Stimulated activated naive CD4-positive, alpha-beta T cell (primary cell): ENCODE data around the gene SHROOM3.

ENCODE experiments used
- DNase-seq, 6 experiments: peaks; one replicate each; lab custom pipeline; 2025; lab: John Stamatoyannopoulos, UW

SHROOM3 gene

DNA sequence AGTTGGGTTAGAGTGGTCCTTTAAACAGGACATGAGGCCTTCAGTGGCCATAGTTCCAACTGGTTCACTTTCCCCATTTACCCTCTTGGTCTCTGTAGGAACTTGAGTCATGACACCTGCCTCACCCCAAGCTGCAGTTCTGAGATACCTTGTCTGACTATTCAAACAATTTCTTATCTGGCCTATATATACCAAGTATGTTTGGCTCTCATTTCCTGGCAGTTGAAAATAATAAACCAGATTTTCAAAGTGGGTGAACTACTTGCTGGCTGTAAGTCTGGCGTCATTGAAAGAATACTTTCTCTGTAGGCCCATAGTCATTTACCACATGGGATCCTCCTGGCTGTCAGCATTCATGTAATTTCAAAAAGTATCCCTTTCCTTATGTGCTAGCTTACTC lies 228.8 kb downstream of the SHROOM3 start:
- no peak for DNase-seq

DNA sequence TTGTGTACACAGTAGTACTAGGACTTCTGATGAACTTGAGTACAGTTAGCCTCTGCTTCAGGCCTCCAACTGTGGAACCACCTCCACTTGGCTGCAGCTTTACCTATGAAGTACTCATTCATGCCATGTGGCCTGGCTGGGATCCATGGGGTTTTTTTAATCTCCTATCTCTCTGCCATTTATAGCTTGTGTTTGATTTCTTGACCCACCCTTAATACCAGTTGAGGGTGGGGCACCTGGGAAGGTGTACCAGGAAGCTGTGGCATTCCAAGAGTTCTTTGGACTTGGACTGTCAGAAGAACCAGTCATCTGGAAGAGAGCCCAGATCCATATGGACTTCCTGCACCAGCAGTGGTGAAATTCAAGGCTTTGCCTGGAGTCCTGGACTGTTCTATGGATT lies 230.1 kb downstream of the SHROOM3 start:
- DNase-seq = no peak

DNA sequence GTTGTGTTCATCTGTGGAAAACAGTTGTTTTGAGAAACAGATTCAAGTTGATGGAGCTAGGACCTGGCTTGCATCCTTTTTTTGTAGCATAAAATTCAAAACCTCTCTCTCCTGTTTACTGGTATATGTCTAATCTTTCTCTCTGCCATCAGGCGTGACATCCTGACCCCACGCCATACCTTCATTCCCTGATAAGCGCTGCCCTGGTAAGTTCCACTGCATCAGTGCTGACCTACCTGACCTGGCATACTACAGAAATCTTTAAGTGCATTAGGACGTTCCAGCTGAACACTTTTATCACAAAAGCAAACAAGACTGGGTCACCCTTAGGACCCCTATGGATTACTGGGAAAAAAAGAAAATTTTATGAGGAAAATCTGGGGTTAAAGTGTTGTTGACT lies 230.7 kb downstream of the SHROOM3 start:
- no peak for DNase-seq

DNA sequence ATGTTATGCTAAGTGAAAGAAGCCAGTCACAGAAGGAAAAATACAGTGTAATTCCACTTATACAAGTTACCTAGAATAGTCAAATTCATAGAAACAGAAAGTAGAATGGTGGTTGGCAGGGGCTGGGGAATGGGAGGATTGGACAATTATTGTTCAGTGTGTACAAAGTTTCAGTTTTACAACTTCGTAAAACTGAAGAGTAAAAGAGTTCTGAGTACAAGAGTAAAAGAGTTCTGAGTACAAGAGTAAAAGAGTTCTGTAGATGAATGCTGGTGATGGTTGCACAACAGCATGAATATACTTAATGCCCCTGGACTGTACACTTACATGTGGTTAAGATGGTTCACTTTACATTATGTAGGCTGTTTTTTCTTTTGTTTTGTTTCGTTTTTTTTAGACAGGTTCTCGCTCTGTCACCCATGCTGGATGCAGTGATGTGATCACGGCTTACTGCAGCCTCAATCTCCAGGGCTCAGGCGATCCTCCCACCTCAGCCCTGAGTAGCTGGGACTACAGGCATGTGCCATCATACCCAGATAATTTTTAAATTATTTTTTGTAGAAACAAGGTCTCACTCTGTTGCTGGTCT lies 232.0 kb downstream of the SHROOM3 start:
- DNase-seq = no peak

DNA sequence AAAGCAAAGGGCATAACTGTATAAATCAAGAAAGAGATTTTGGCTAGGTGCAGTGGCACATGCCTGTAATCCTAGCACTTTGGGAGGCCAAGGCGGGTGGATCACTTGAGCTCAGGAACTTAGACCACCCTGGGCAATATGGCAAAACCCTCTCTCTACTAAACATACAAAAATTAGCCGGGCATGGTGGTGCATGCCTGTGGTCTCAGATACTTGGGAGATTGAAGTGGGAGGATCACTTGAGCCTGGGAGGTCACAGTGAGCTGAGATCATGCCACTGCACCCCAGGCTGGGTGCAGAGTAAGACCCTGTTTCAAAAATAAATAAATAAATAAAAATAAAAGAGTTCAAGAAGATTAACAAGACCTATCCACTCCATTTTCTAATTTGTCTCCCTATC lies 235.6 kb downstream of the SHROOM3 start:
- DNase-seq = no peak

DNA sequence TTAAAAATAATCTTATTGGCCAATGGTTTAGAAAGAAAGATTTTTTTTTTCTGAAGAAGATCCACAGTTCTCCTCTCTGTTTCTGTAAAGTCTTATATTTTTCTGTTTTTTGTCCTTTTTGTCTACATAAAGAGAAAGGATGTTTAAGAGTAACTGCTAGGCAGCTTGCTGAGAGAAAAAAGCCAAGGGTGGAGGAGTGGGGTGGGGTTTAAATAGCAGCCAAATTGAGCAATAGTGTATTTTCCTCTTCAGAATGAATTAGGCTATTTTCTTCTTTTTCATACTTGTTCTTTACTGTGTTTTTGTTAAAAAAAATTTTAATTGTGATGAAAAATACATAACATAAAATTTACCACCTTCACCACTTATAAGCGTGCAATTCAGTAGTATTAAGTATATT lies 238.3 kb downstream of the SHROOM3 start:
- no peak for DNase-seq

DNA sequence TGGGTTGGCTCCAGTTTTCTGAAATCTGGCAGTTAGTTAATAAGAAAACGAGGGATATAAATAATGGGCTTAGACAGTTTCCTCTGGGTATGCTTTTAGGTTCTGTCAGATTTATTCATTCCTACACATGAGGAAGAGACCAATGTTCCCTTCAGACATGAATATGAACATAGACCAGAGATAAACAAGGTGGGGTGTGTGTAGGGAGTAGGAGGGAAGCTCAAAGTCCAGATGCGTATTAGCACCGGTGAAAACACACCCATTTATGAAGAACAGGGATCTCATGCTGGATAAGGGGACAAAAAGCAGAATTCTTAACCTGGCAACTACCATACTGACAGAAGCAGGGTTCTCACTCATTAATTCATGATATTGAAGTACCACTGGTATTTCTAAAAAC lies 240.0 kb downstream of the SHROOM3 start:
- no peak for DNase-seq

DNA sequence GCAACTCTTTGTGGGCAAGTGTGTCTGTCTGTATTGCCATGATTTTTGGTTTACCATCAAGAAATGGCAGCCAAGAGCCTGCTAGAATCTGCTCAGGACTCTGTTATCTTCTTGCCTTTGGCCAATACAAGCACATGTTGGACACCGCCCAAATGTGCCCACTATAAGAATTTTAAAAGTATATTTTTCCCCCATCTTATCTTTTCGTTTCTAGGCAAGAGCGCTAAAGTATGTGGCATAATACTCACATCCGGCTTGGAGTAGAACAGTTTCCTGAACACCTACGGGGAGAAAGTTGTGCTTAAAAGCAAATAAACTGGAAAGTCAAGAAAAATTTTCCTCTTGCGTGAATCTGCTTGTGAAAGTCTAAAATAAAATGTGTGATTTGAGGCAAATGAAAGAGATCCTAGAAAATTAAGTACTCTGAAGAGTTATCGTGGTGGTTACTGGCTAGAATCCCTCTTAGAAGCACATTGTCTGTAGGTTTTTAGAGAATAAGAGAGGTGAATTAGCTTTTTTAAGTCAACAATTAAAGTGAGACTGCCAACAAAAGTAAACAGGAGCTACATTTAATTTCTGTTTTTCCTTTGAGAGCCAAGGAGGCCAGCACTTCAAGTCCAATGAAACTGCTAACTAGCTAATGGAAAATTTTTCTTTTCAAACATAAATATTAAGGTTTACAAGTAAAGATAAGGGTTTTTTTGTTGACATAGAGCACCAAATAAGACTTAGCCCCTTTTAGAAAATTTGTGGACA lies 242.7 kb downstream of the SHROOM3 start:
- DNase-seq = no peak

DNA sequence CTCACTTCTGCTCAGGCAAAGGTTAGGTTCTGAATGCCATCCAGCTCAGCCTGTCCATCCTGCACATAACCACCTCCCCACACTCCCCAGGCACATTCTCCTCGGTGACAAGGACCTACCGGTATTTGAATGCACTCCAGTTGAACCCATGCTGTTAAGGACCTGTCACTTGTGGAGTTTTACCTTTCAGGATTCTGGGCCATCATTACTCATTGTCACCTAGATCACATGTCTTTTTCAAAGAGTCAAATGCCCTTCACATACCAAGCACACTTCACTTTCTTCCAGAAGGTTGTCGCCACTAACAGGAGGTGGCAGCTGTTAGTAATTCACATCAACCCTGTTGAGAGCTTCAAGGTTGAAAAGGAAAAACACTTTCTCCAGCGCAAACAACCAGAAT lies 244.7 kb downstream of the SHROOM3 start:
- DNase-seq = no peak

DNA sequence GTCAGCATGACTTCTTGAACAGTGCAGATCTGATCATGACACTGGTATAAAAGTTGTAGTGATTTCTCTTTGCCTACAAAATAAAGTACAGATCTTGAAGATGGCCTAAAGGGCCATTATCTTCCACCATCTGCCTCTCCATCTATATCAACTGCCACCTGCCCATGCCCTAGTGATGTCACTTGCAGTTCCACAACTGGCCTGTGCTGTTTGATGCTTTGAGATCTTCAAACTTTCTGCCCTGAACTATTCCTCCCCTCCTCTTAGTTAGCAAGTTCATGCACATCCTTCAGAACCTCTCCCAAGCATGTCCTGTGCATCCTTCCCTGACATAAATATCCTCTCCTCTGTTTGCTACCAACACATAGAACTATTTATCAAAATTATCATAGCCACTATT lies 245.9 kb downstream of the SHROOM3 start:
- no peak for DNase-seq

DNA sequence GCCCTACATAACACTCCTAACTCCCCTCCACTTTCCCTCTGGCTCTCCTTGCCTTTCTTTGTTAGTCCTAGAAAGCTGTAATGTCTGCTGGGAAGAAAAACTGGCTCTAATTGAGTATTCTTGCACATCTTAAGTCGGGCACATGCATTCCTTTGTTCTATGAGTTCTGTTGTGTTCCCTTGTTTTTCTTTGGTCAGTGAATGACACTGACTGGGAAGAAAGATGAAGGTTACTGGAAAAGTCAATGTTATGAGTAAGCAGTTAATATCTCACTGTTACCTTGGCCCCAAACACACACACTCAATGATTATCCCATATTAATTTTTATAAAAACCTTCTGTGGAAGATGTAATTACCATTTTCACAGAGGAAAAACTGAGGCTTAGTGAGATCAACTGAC lies 247.0 kb downstream of the SHROOM3 start:
- DNase-seq = no peak

DNA sequence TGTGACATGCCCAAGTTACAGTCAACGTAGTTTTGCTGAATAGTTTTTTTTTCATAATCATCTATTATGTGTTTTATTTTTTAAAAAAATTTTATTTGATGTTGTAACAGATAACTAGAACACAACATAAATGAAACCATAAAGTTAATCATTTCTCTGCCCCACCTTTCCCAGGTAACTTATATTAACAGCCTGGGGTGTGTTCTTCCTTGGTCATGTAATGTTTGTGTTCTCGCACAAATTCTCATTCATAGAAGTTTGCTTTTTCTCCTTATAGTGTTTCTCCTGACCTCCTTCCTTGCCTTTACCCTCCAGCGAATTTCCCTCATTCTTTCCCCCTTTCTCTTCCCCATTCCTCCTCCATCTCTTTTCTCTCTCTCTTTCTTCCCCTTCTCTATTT lies 248.1 kb downstream of the SHROOM3 start:
- no peak for DNase-seq

DNA sequence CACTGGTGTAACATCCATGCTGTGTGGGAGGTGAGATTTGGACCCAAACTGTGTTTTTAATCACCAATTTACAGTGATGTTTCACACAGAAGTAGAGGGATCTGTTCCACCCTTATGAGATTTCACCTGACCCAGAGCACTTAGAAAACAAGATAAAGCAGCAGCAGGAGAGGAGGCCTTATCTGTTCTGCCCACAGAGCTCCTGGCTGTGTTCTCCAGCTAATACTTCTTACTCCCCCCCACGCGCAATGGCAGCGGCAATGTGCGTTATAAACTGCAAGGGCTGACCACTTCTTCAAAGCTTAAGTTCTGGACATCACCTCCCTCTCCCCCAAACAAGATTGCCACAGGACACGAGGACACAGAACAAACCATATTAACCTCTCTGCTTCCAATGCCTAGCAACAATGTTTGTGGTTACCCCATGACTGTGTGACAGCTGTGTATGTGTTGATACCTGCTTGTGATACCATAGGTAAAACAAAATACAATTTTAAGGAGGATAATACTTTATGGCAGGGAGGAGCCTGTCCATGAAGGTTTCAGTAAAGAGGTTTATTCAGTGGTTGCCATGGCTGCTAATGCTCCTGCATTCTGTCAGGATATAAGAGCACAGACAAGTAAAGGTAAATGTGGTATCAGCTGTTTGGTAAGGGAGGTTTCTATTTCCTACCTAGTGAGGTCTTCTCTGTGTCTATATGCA lies 252.9 kb downstream of the SHROOM3 start:
- no peak for DNase-seq

DNA sequence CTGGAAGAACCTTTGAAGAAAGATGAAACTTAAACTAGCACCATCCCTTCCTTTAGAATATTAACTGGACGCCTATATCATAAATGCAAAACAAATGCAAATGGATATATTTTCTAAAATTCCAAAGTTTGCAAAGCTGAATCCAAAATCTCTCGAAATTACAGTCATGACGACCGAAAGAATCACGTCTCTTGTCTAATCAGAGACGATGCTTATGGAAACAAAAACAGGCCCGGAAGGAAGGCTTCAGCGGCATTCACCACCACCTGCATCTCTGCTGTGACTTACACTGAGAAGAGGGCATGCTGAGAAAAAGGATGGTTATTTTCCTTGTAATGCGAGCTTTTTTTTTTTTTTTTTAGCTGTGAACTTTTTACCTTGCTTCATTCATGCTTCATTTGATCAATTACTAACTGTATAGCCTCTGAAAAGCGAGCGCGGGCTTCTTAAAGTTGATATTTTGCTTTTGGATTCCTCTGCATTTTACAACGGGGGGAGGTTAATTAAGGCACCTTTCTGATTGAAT lies 253.7 kb downstream of the SHROOM3 start:
- DNase-seq = peak in 1 of 6 experiments; percentile 18

DNA sequence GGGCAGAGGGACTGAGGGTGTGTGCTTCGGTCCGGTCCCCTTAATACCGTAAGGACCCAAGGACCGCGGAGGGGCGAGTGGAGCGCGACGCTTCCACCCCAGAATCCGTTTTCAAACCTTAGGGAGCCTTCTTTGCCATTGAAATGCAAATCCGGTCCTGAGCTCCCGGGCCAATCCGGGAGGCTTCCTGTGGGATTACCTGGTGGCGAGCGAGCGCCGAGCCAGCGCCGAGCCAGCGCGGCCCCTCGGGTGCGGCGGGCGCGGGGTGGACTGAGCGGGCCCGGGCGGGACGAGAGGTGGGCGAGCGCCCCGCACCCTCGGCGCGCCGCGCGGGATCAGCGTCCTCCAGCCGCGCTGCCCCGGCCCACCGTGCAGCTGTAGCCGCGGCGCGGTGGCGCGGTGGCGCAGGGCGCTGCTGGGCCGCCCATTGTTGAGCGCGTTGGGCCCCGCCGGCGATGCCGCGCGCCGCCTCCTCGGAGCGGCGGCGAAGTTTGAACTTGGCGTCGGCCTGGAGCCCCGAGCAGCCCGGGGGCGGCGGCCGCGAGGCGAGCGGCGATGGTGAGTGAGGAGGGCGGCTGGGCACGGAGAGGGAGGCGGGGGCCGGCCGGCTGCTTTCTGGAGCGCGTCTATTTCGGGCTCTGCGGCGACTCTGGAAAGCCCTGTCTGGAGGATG lies 254.3 kb downstream of the SHROOM3 start:
- peak in 1 of 6 experiments; percentile 3 for DNase-seq

DNA sequence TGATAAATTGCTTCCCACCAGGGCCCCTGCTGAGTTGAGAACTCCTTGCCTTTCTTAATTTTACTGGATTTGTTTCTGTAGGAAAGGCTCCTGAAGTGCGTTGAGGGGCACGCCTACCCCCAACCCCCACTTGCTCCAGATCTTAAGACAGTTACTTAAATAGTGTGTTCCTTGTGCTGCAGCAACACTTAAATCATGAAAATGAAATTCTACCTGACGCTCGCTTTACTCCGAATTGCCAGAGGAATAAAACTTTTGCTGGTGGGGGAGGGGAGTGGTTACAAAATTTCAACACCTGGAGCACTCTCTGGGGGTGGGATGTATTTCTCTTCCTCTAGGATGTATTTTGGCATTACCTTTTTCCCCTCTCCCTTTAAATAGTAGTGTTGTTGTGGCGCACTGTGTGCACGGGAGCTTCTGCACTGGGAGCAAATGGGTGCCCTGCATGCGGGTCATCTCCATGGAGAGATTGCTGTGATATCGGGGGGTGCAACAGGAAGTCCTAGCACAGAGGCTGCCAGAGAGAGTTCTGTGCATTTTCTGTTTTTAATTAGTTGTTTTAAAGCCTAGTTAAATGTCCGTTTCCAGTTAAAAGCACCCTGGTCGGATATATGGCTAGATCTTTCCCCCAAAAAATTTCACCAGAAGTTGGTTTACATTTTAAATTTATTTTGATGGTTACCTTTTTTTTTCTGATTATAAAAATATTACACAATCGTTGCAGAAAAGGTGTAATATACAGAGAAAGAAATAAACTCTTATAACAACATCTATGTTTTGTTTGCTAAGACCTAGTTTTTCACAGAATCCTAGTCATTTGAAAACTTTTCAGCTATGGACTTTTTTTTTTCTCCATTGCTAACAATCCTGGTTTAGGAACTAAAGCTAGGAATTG lies 255.2 kb downstream of the SHROOM3 start:
- no peak for DNase-seq

DNA sequence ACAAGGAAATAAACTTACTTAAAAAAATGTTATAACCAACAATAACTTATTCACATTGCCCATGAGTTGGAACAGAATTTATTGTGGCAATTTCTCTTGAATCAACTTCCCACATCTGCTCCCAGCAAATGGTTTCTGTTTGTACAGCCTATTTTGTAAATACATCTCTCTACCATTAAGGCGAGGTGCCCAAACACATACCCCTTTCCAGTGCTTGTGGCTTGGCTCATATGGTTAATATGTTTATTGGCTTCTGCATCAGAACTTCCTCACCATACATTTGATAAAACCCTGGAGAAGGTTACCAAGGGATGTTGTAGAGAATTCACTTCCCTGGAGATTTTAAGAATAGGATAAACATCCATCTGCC lies 255.9 kb downstream of the SHROOM3 start:
- no peak for DNase-seq

DNA sequence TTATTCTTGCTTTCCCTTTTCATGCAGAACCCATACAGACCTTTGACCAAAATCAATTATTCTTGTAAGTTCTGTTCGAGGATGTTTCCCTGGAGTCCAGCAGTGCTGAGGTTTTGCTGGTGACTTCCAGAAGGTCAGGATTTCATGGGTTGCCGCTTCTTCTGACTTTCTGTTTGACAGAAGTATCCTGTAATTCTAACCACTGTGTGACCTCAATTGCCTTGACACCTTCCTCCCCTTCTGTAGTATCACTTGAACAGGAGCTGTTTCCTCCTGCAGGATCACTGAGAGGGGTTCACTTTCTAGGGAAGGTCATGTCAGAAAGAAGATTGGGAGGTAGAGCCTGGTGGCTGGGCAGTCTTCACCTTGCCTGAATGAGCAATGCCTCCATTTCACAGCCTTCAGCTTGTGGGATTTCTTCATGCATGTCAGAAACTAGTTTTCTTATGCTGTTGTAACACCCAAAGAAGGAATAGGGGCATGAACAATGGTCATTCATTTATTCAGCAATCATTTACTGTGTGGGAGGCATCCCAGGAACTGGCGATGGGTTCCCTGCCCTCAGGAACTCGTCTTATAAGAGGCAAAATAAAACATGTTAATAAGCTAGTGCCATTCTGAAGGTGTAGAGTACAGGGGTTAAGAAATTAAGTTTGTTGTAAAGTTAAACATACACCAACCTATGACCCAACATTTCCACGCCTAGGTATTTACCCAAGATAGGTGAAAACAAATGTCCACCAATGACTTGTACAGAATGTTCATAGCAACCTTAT lies 257.0 kb downstream of the SHROOM3 start:
- DNase-seq = no peak

DNA sequence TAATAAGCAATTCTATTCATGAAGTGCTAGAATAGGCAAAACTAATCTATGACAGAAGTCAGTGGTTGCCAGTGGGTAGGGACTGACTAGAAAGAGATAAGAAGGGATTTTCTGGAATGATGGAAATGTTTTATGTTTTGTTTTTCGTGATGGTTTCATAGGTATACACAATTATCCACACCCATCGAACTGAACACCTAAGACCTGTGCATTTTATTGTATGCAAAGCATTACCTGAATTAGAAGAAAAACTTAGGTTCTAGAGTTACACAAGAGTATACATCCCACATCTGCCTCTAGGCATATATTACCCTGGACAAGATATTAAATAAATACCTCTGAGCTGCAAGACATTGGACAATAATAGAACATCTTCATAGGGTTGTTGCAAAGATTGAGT lies 257.7 kb downstream of the SHROOM3 start:
- DNase-seq = no peak

DNA sequence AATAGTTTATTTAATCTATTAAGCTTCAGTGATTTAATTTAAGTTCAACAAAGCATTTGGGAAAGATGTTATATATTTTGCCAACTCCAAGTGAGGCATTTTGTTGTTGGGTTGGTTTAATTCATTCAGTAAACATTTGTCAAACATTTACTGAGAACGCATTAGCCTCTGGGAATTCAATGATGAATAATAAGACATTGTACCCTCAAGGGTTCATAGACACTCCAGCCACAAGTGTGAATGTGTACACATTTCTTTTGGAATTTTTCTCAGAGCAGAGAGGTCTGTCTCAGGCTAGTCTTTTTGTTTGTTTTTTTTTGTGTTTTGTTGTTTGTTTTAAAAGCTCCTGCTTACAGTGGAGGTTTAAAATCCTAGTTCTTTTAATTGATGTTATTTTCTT lies 259.0 kb downstream of the SHROOM3 start:
- DNase-seq = no peak

DNA sequence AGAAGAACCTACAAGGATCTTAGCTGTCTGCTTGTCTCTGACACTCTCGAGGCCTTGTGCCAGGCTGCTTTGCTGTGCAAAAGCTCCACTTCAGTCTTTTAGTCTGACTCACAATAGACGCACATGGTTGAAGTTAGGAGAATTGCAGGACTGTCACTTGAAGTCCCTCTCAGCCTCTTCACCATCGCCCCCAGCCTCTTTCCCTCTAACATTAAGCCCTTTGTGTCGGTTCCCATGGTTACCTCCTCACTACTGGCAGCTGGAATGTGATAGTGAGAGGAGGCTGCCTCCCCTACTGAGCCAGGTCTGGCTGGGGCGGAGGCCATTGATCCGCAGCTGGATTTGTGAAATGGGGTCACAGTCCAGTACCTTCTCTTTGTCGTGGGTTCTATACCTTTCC lies 261.1 kb downstream of the SHROOM3 start:
- DNase-seq = no peak
